SK-N-SH (cell line): ENCODE data around the gene RNF215. TPM values are rescaled to one million over a fixed set of nuclear protein-coding genes. Genes with fewer than 3 reads are reported as not detected.

ENCODE experiments used
- CTCF ChIA-PET: fragments of 300-600, 350-600 bp; formaldehyde crosslinking; extraction: SDS; loops from one replicate; lab custom pipeline; 2021; lab: Yijun Ruan, JAX
- POLR2A ChIA-PET: fragments of 350-600 bp; sonication (Branson Sonifier 250); formaldehyde crosslinking; extraction: SDS; loops from one replicate; lab custom pipeline; 2020; ENCODE audit warnings: antibody characterized with exemption, inconsistent platforms; lab: Yijun Ruan, JAX
- DNase-seq: peaks from one replicate; pipeline ENCODE4 v3.0.0; 2012
- H2AFZ ChIP-seq: fragments of 200-600 bp; sonication (generic); 2 replicates; pipeline ENCODE4 v1.8.1; 2016; ENCODE audit warnings: antibody characterized with exemption, mild to moderate bottlenecking, low read depth
- H3F3A ChIP-seq: fragments of 200-600 bp; sonication (generic); replicated peaks from 2 replicates; pipeline ENCODE3; 2016; ENCODE audit warnings: antibody characterized with exemption, mild to moderate bottlenecking; ENCODE audit not compliant: insufficient read depth
- H3K27ac ChIP-seq, 2 experiments: fragments of 200-500 bp in 1 of 2; fragments of 200-600 bp in 1 of 2; sonication (Bioruptor generic) in 1 of 2; sonication (generic), shearing (Covaris generic) in 1 of 2; 2 replicates each; pipeline versions ENCODE4 v1.5.1 to v1.6.1; 2014 to 2016; ENCODE audit warnings: low read depth in 2 of 2, inconsistent platforms in 1 of 2, low read length in 1 of 2, mild to moderate bottlenecking in 1 of 2, mixed read lengths in 1 of 2
- H3K27me3 ChIP-seq: fragments of 200-600 bp; sonication (generic), shearing (Covaris generic); 2 replicates; pipeline ENCODE4 v1.6.1; 2016; ENCODE audit warnings: mixed run types; ENCODE audit not compliant: insufficient read depth
- H3K36me3 ChIP-seq, 2 experiments: fragments of 200-500 bp in 1 of 2; fragments of 200-600 bp in 1 of 2; sonication (Bioruptor generic) in 1 of 2; sonication (generic) in 1 of 2; replicated peaks in 1 of 2; 2 replicates each; pipeline versions ENCODE3 to v1.5.1; 2014 to 2016; ENCODE audit warnings: low read length in 1 of 2, mild to moderate bottlenecking in 1 of 2; ENCODE audit not compliant: insufficient read depth in 2 of 2, control insufficient read depth in 1 of 2
- H3K4me1 ChIP-seq, 2 experiments: fragments of 200-500 bp in 1 of 2; fragments of 200-600 bp in 1 of 2; sonication (Bioruptor generic) in 1 of 2; sonication (generic), shearing (Covaris generic) in 1 of 2; 2 replicates each; pipeline versions ENCODE4 v1.5.1 to v1.6.1; 2014 to 2016; ENCODE audit warnings: low read depth in 1 of 2, low read length in 1 of 2, mixed run types in 1 of 2; ENCODE audit not compliant: insufficient read depth in 2 of 2, control insufficient read depth in 1 of 2
- H3K4me2 ChIP-seq: fragments of 200-600 bp; sonication (generic), shearing (Covaris generic); 2 replicates; pipeline ENCODE4 v1.6.1; 2017; ENCODE audit warnings: mixed run types
- H3K4me3 ChIP-seq, 2 experiments: fragments of 200-500 bp in 1 of 2; fragments of 200-600 bp in 1 of 2; sonication (Bioruptor generic) in 1 of 2; sonication (generic), shearing (Covaris generic) in 1 of 2; 2 replicates each; pipeline versions ENCODE4 v1.5.1 to v1.8.1; 2014 to 2016; ENCODE audit warnings: low read depth in 2 of 2, inconsistent platforms in 1 of 2, low read length in 1 of 2, mild to moderate bottlenecking in 1 of 2, mixed read lengths in 1 of 2, moderate library complexity in 1 of 2
- H3K79me2 ChIP-seq: fragments of 200-600 bp; sonication (generic); 2 replicates; pipeline ENCODE4 v1.8.1; 2017; ENCODE audit warnings: mild to moderate bottlenecking; ENCODE audit not compliant: insufficient read depth
- H3K9ac ChIP-seq: fragments of 200-600 bp; sonication (generic); 2 replicates; pipeline ENCODE4 v1.6.1; 2017; ENCODE audit warnings: mixed run types
- H3K9me2 ChIP-seq: fragments of 200-600 bp; sonication (generic); 2 replicates; pipeline ENCODE4 v1.6.1; 2017; ENCODE audit warnings: mixed run types
- H3K9me3 ChIP-seq: fragments of 200-600 bp; sonication (generic); 2 replicates; pipeline ENCODE4 v1.6.1; 2017; ENCODE audit warnings: mixed run types, mild to moderate bottlenecking, moderate library complexity
- H4K20me1 ChIP-seq: fragments of 200-600 bp; sonication (generic); 2 replicates; pipeline ENCODE4 v1.6.1; 2017; ENCODE audit warnings: mild to moderate bottlenecking, mixed run types; ENCODE audit not compliant: insufficient read depth
- EP300 ChIP-seq, 2 experiments: IDR thresholded peaks; 2 replicates each; pipeline versions ENCODE4 v1.4.0 to v1.6.1; 2012; ENCODE audit warnings: borderline replicate concordance in 1 of 2, low read depth in 1 of 2, low read length in 1 of 2
- FOXM1 ChIP-seq: IDR thresholded peaks from 2 replicates; pipeline ENCODE4 v1.4.0; 2012; ENCODE audit warnings: low read depth, mild to moderate bottlenecking
- GABPA ChIP-seq: IDR thresholded peaks from 2 replicates; pipeline ENCODE4 v1.4.0; 2012; ENCODE audit warnings: low read depth, mild to moderate bottlenecking
- GATA2 ChIP-seq: sonication (generic); formaldehyde crosslinking; IDR thresholded peaks from 2 replicates; pipeline ENCODE4 v1.5.0; 2020; ENCODE audit warnings: mild to moderate bottlenecking, missing genetic modification reagents
- JUND ChIP-seq: IDR thresholded peaks from 2 replicates; pipeline ENCODE4 v1.4.0; 2012
- MAX ChIP-seq: IDR thresholded peaks from 2 replicates; pipeline ENCODE4 v1.4.0; 2012; ENCODE audit warnings: low read depth
- NFIC ChIP-seq: IDR thresholded peaks from 2 replicates; pipeline ENCODE4 v1.4.0; 2012; ENCODE audit warnings: borderline replicate concordance
- PBX3 ChIP-seq: IDR thresholded peaks from 2 replicates; pipeline ENCODE4; 2012
- POLR2AphosphoS5 ChIP-seq: IDR thresholded peaks from 2 replicates; pipeline ENCODE4 v1.6.1; 2012; ENCODE audit warnings: low read depth, low read length
- RXRA ChIP-seq: IDR thresholded peaks from 2 replicates; pipeline ENCODE4 v1.4.0; 2012; ENCODE audit warnings: low read depth, mild to moderate bottlenecking, borderline replicate concordance
- SIN3A ChIP-seq: IDR thresholded peaks from 2 replicates; pipeline ENCODE4 v1.6.1; 2012; ENCODE audit warnings: low read depth, mild to moderate bottlenecking, low read length, moderate library complexity, borderline replicate concordance
- SMC3 ChIP-seq: IDR thresholded peaks from 2 replicates; pipeline ENCODE4 v1.6.1; 2012; ENCODE audit warnings: low read depth, low read length, improper control_type of control experiment
- TAF1 ChIP-seq: IDR thresholded peaks from 2 replicates; pipeline ENCODE4 v1.6.1; 2012; ENCODE audit warnings: low read depth, mild to moderate bottlenecking, low read length, moderate library complexity, borderline replicate concordance
- TCF12 ChIP-seq: IDR thresholded peaks from 2 replicates; pipeline ENCODE4 v1.4.0; 2012
- TEAD4 ChIP-seq: IDR thresholded peaks from 2 replicates; pipeline ENCODE4 v1.4.0; 2012; ENCODE audit warnings: mild to moderate bottlenecking, borderline replicate concordance; ENCODE audit not compliant: insufficient read depth
- USF1 ChIP-seq: IDR thresholded peaks from 2 replicates; pipeline ENCODE4 v1.4.0; 2012; ENCODE audit warnings: low read depth, borderline replicate concordance
- YY1 ChIP-seq: IDR thresholded peaks from 2 replicates; pipeline ENCODE4 v1.4.0; 2012; ENCODE audit warnings: low read depth, mild to moderate bottlenecking
- ZBTB33 ChIP-seq: IDR thresholded peaks from 2 replicates; pipeline ENCODE4 v1.4.0; 2012; ENCODE audit warnings: low read depth, borderline replicate concordance
- WGBS: methylation state at CpG from one replicate; pipeline ENCODE4 v1.1.6; 2017; ENCODE audit warnings: low lambda C conversion rate; 5-methylcytosine and 5-hydroxymethylcytosine counted together
- polyA plus RNA-seq, 3 experiments: library from polyadenylated mRNA; depleted of rRNA; stranded (reverse); fragments of >200 nt; gene quantifications; 2 replicates each; pipeline ENCODE4 v1.2.3, GENCODE V29; 2012
- TF ChIP-seq, protein P1 (sequence below): fragments of 150-350 bp; IDR thresholded peaks from 2 replicates; pipeline ENCODE4 v1.6.1; 2016; ENCODE audit warnings: mild to moderate bottlenecking, low read depth, low read length

The RNF215 gene
- polyA plus RNA-seq, 1 of the 3 experiments (the other 2 are of a cell fraction) = 28.6 TPM

- no peaks in the 10 kb centered on the region for H3K27me3 ChIP-seq
- no peak overlapping the region for H3K27ac ChIP-seq
- H4K20me1 ChIP-seq = 0 out of 2 replicates have a peak, but pooled peaks cover 3% of the 10 kb centered on the region
- no peaks in the 10 kb centered on the region for H3K9me3 ChIP-seq
- no peak for TF ChIP-seq YY1
- TF ChIP-seq EP300 (IDR thresholded peaks at IDR 0.05; ENCODE audit: borderline replicate concordance in 1 of 2, low read depth in 1 of 2, low read length in 1 of 2) = no peak
- no peak for TF ChIP-seq MAX
- TF ChIP-seq, protein P1, sequence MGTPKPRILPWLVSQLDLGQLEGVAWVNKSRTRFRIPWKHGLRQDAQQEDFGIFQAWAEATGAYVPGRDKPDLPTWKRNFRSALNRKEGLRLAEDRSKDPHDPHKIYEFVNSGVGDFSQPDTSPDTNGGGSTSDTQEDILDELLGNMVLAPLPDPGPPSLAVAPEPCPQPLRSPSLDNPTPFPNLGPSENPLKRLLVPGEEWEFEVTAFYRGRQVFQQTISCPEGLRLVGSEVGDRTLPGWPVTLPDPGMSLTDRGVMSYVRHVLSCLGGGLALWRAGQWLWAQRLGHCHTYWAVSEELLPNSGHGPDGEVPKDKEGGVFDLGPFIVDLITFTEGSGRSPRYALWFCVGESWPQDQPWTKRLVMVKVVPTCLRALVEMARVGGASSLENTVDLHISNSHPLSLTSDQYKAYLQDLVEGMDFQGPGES = no peak
- H2AFZ ChIP-seq = no peak overlapping the region
- H3K4me2 ChIP-seq = no peak overlapping the region
- H3K79me2 ChIP-seq = peaks cover 19% of the 10 kb centered on the region
- ChIA-PET CTCF (interaction anchor here (15.4 kb wide), 1 partner anchor 105 kb away, joined by 228 read pairs; the partner anchor contains the start of gene CASTOR1), POLR2A (interaction anchor here (0.6 kb wide), 1 partner anchor 185 kb away, joined by 3 read pairs; no protein-coding TSS in a partner anchor)
- no peaks in the 10 kb centered on the region for H3K9me2 ChIP-seq
- DNase-seq = no peak
- H3K4me3 ChIP-seq = no peak overlapping the region
- H3F3A ChIP-seq = no peaks in the 10 kb centered on the region
- no peak overlapping the region for H3K9ac ChIP-seq
- H3K4me1 ChIP-seq = peaks cover 0 to 13% of the 10 kb centered on the region in 2 experiments; a peak in 2 of 4 replicates
- 96% methylated on average over 4 of the region's 7 CpGs for WGBS
- no peaks in the 10 kb centered on the region for H3K36me3 ChIP-seq
These were observed 6.1 kb upstream of the RNF215 start for GRCh38 chr22:30393322-30393680.

DNA sequence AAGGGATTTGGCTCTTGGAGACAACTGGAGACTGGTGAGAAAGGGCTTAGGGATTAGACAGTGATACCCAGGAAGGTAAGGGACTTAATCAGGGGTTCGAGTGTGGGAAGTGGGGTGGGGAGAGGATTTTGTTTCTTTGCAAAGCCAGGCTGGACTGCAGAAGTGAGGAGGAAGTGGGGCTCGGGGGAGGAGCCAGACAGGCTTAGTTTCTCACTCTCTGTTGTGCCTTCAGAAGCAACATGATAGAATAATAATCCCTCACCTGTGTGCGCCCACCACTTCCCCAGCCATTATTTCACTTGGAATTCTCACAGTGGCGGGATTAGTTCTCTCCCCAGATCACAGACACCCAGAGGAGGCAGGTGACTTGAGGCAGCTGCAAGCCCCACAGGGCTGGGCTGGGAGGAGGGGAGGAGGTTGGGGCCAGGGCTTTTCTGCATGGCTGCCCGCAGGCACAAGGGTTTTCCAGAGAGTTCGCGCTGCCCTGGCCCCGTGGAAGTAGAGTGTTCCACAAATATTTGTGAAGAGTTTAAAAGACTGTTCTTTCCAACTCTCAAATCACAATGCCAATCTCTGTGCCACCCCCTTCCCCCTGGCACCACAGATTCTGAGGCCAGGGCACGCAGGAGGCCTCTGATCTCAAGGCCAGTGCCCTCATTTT is 5.6 kb upstream of the RNF215 start:
- Histone ChIP-seq H3K4me3 (no peak overlapping the region), H3K9ac (no peak overlapping the region), H3F3A (no peaks in the 10 kb centered on the region), H3K36me3 (no peaks in the 10 kb centered on the region), H3K27me3 (no peaks in the 10 kb centered on the region), H3K4me1 (peaks cover 0 to 8% of the 10 kb centered on the region in 2 experiments; a peak in 2 of 4 replicates), H3K9me2 (no peaks in the 10 kb centered on the region), H3K9me3 (no peaks in the 10 kb centered on the region), H3K79me2 (peaks cover 14% of the 10 kb centered on the region), H4K20me1 (no peaks in the 10 kb centered on the region), H2AFZ (no peak overlapping the region), H3K4me2 (no peak overlapping the region), H3K27ac (no peak overlapping the region)
- DNase-seq = no peak
- TF ChIP-seq SMC3 = no peak
- no peak for TF ChIP-seq POLR2AphosphoS5
- TF ChIP-seq JUND = no peak
- no peak for TF ChIP-seq FOXM1
- TF ChIP-seq, protein P1 = no peak
- no peak for TF ChIP-seq TAF1
- no peak for TF ChIP-seq TEAD4
- no peak for TF ChIP-seq USF1
- TF ChIP-seq MAX = no peak
- TF ChIP-seq TCF12 = no peak
- TF ChIP-seq GABPA = no peak
- no peak for TF ChIP-seq GATA2 (CRISPR knock-in tag)
- no peak for TF ChIP-seq RXRA
- no peak for TF ChIP-seq EP300 (IDR thresholded peaks at IDR 0.05; ENCODE audit: borderline replicate concordance in 1 of 2, low read depth in 1 of 2, low read length in 1 of 2)
- no peak for TF ChIP-seq PBX3
- TF ChIP-seq ZBTB33 = no peak
- no peak for TF ChIP-seq NFIC
- TF ChIP-seq SIN3A = no peak
- CTCF ChIA-PET = interaction anchor here (0.6 to 15.4 kb wide), 5 partner anchors 21 to 104 kb away, joined by 3 to 228 read pairs (median 14); partner anchors contain the start of gene CASTOR1
- WGBS = 88% methylated on average over 8 of the region's 9 CpGs
- POLR2A ChIA-PET = interaction anchor here (0.6 kb wide), 1 partner anchor 184 kb away, joined by 3 read pairs; no protein-coding TSS in a partner anchor
